Endothelial cell of umbilical vein (primary cell): Measurements from ENCODE around the gene ARHGEF40.

ENCODE experiments used
- CTCF ChIP-seq, 2 donors: IDR thresholded peaks; 1 replicate in 1 of 2; 2 replicates in 1 of 2; pipeline ENCODE4 v1.5.1; 2011; ENCODE audit warnings: low read length in 2 of 2, mild to moderate bottlenecking in 2 of 2, moderate library complexity in 2 of 2, control low read depth in 1 of 2, inconsistent platforms in 1 of 2, low read depth in 1 of 2; ENCODE audit not compliant: insufficient read depth in 1 of 2; ENCODE audit errors: extremely low read depth in 1 of 2
- EZH2 ChIP-seq: IDR thresholded peaks from 2 replicates; pipeline ENCODE4 v1.6.1; 2012; ENCODE audit warnings: borderline replicate concordance, low read depth, mild to moderate bottlenecking, moderate library complexity, low read length, inconsistent platforms; ENCODE audit not compliant: severe bottlenecking
- FOS ChIP-seq: IDR thresholded peaks from 2 replicates; pipeline ENCODE4 v1.6.1; 2011; ENCODE audit warnings: mild to moderate bottlenecking, low read length, moderate library complexity, borderline replicate concordance; ENCODE audit not compliant: insufficient read depth
- GATA2 ChIP-seq: IDR thresholded peaks from 2 replicates; pipeline ENCODE4 v1.7.0; 2011; ENCODE audit warnings: low read depth, mild to moderate bottlenecking, moderate library complexity, mixed read lengths, low read length; ENCODE audit not compliant: insufficient read length, insufficient read depth
- JUN ChIP-seq: IDR thresholded peaks from 2 replicates; pipeline ENCODE4 v1.6.1; 2011; ENCODE audit warnings: borderline replicate concordance, low read depth; ENCODE audit not compliant: insufficient read length, insufficient read depth
- MAX ChIP-seq: IDR thresholded peaks from 2 replicates; pipeline ENCODE4 v1.6.1; 2011; ENCODE audit not compliant: insufficient read depth, insufficient read length
- MYC ChIP-seq: IDR thresholded peaks from one replicate; pipeline ENCODE4 v1.6.1; 2011; ENCODE audit warnings: mild to moderate bottlenecking, low read depth, low read length
- POLR2A ChIP-seq: IDR thresholded peaks from 2 replicates; pipeline ENCODE4 v1.6.1; 2012; ENCODE audit warnings: low read depth, mild to moderate bottlenecking, control low read depth, low read length
- POLR2AphosphoS5 ChIP-seq: IDR thresholded peaks from 2 replicates; pipeline ENCODE4 v1.6.1; 2012; ENCODE audit warnings: low read depth, mild to moderate bottlenecking, control low read depth, low read length, moderate library complexity; ENCODE audit not compliant: insufficient read depth

DNA sequence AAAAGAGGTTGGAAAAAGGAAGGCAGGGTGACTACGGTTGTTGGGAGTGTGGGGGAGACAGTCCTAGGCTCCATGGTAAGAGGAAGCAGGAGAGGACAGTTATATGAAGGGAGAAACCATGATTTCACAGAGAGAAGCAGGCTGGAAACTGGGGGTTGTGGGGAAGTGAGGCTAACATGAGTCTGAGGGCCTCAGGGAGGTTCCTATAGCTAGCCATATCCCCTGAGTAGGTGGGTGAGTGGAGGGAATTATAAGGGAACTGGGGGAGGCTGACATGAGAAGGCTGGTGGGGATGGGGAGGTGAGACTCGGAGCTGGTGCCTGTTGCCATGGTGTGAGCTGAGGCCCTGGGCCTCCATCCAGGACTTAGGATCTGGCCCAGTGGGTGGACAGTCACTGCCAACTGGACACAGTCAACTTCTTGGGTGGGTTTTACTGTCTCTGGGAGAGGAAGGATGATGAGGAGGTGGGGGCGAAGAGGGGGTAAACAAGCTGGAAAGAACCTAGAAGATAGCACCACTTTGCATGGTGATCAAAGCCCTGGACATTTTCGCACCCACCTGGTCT is 36.9 kb upstream of the ARHGEF40 start:
- no peak for TF ChIP-seq CTCF (IDR thresholded peaks at IDR 0.05; ENCODE audit: extremely low read depth in 1 of 2, insufficient read depth in 1 of 2, low read depth in 1 of 2, low read length in 2 of 2)
- no peak for TF ChIP-seq EZH2
- TF ChIP-seq POLR2AphosphoS5, result no peak
- no peak for TF ChIP-seq GATA2
- no peak for TF ChIP-seq MAX
- TF ChIP-seq POLR2A, result no peak
- no peak for TF ChIP-seq MYC
- TF ChIP-seq FOS, result no peak
- TF ChIP-seq JUN, result no peak
